ENCODE measurements around the gene MSMB. TPM values are rescaled to one million over a fixed set of nuclear protein-coding genes. Genes with fewer than 3 reads are reported as not detected.
A peak's percentile ranks its signal among the peaks of the same experiment; 100 is the strongest.

MSMB gene
- total and polyA plus RNA-seq, 2 experiments from 2014 or later = not detected

- Histone ChIP-seq H2AFZ (no peak overlapping the region), H3K4me1 (ENCODE audit: insufficient read depth) (peaks cover 72% of the 10 kb centered on the region), H3K9ac (no peak overlapping the region), H3K9me3 (ENCODE audit: low read depth) (no peaks in the 10 kb centered on the region), H3F3A (ENCODE audit: insufficient read depth) (peaks cover 60% of the 10 kb centered on the region), H3K27ac (0 out of 2 replicates have a peak overlapping the region, but pooled peaks have one; percentile 3), H3K36me3 (ENCODE audit: low read depth) (peaks cover 43% of the 10 kb centered on the region), H4K20me1 (ENCODE audit: insufficient read depth) (no peaks in the 10 kb centered on the region; the same call in 1 of the 2 replicates), H3K4me3 (no peak overlapping the region), H3K9me2 (ENCODE audit: insufficient read depth) (no peaks in the 10 kb centered on the region), H3K4me2 (ENCODE audit: unreplicated experiment) (peak overlapping the region; percentile 12), H3K79me2 (ENCODE audit: insufficient read depth) (peaks cover 95% of the 10 kb centered on the region), H3K27me3 (replicated peaks; ENCODE audit: insufficient read depth) (no peaks in the 10 kb centered on the region)
- in situ Hi-C loops (cut with MboI) = no loop called here
- no peak for DNase-seq
- WGBS, 2 experiments (ENCODE audit: low coverage in 1 of 2, low lambda C conversion rate in 2 of 2, missing lambda C conversion rate in 2 of 2) = 100% methylated on average over 1 of the region's 1 CpG
- no peak for TF ChIP-seq EZH2phosphoT487 (IDR thresholded peaks at IDR 0.05; ENCODE audit: insufficient read depth, low read depth)
- TF ChIP-seq EZH2 (IDR thresholded peaks at IDR 0.05; ENCODE audit: insufficient read depth, poor library complexity, severe bottlenecking) = no peak
These were observed 29.3 kb downstream of the MSMB start for GRCh38 chr10:46016811-46017210.

- H3K27me3 ChIP-seq (replicated peaks; ENCODE audit: insufficient read depth) = no peaks in the 10 kb centered on the region
- 0 out of 2 replicates have a peak overlapping the region, but pooled peaks have one; percentile 3 for H3K27ac ChIP-seq
- no peak for DNase-seq
- peaks cover 47% of the 10 kb centered on the region for H3K36me3 ChIP-seq (ENCODE audit: low read depth)
- H3K9me3 ChIP-seq (ENCODE audit: low read depth) = no peaks in the 10 kb centered on the region
- H3F3A ChIP-seq (ENCODE audit: insufficient read depth) = peaks cover 57% of the 10 kb centered on the region
- H3K79me2 ChIP-seq (ENCODE audit: insufficient read depth) = peaks cover 89% of the 10 kb centered on the region
- H3K9ac ChIP-seq = no peak overlapping the region
- peak overlapping the region; percentile 12 for H3K4me2 ChIP-seq (ENCODE audit: unreplicated experiment)
- H3K4me1 ChIP-seq (ENCODE audit: insufficient read depth) = peaks cover 65% of the 10 kb centered on the region
- H3K4me3 ChIP-seq = no peak overlapping the region
- 98 to 99% methylated on average over 5 of the region's 5 CpGs for WGBS, 2 experiments (ENCODE audit: low coverage in 1 of 2, low lambda C conversion rate in 2 of 2, missing lambda C conversion rate in 2 of 2)
- H3K9me2 ChIP-seq (ENCODE audit: insufficient read depth) = no peaks in the 10 kb centered on the region
- H2AFZ ChIP-seq = no peak overlapping the region
- TF ChIP-seq EZH2phosphoT487 (IDR thresholded peaks at IDR 0.05; ENCODE audit: insufficient read depth, low read depth) (no peak), EZH2 (IDR thresholded peaks at IDR 0.05; ENCODE audit: insufficient read depth, poor library complexity, severe bottlenecking) (no peak)
- in situ Hi-C loops (cut with MboI) = no loop called here
- H4K20me1 ChIP-seq (ENCODE audit: insufficient read depth) = no peaks in the 10 kb centered on the region; the same call in 1 of the 2 replicates
These were observed 29.9 kb downstream of the MSMB start for GRCh38 chr10:46016190-46016589.

- no peaks in the 10 kb centered on the region for H3K9me2 ChIP-seq (ENCODE audit: insufficient read depth)
- H3F3A ChIP-seq (ENCODE audit: insufficient read depth) = peaks cover 56% of the 10 kb centered on the region
- peaks cover 89% of the 10 kb centered on the region for H3K79me2 ChIP-seq (ENCODE audit: insufficient read depth)
- TF ChIP-seq EZH2 (IDR thresholded peaks at IDR 0.05; ENCODE audit: insufficient read depth, poor library complexity, severe bottlenecking) (no peak), EZH2phosphoT487 (IDR thresholded peaks at IDR 0.05; ENCODE audit: insufficient read depth, low read depth) (no peak)
- in situ Hi-C loops (cut with MboI) = no loop called here
- DNase-seq = no peak
- no peak overlapping the region for H3K4me2 ChIP-seq (ENCODE audit: unreplicated experiment)
- H3K4me1 ChIP-seq (ENCODE audit: insufficient read depth) = peaks cover 52% of the 10 kb centered on the region
- H3K36me3 ChIP-seq (ENCODE audit: low read depth) = peaks cover 60% of the 10 kb centered on the region
- no peaks in the 10 kb centered on the region for H4K20me1 ChIP-seq (ENCODE audit: insufficient read depth)
- 98% methylated on average over 5 of the region's 5 CpGs for WGBS, 2 experiments (ENCODE audit: low coverage in 1 of 2, low lambda C conversion rate in 2 of 2, missing lambda C conversion rate in 2 of 2)
- H3K4me3 ChIP-seq = no peak overlapping the region
- no peak overlapping the region for H3K9ac ChIP-seq
- H3K27ac ChIP-seq = no peak overlapping the region
- H3K27me3 ChIP-seq (replicated peaks; ENCODE audit: insufficient read depth) = no peaks in the 10 kb centered on the region
- H2AFZ ChIP-seq = no peak overlapping the region
- no peaks in the 10 kb centered on the region for H3K9me3 ChIP-seq (ENCODE audit: low read depth)
These were observed 31.2 kb downstream of the MSMB start for GRCh38 chr10:46014683-46015405.

GRCh38 chr10:46014206-46014605 is 31.9 kb downstream of the MSMB start:
- Histone ChIP-seq H3K27me3 (replicated peaks; ENCODE audit: insufficient read depth) (no peaks in the 10 kb centered on the region), H3K36me3 (ENCODE audit: low read depth) (peaks cover 65% of the 10 kb centered on the region), H3K79me2 (ENCODE audit: insufficient read depth) (peaks cover 89% of the 10 kb centered on the region), H3K4me3 (no peak overlapping the region), H4K20me1 (ENCODE audit: insufficient read depth) (no peaks in the 10 kb centered on the region), H3K9ac (no peak overlapping the region), H3K4me2 (ENCODE audit: unreplicated experiment) (no peak overlapping the region), H3F3A (ENCODE audit: insufficient read depth) (peaks cover 51% of the 10 kb centered on the region), H2AFZ (no peak overlapping the region), H3K9me3 (ENCODE audit: low read depth) (no peaks in the 10 kb centered on the region), H3K27ac (no peak overlapping the region), H3K4me1 (ENCODE audit: insufficient read depth) (peaks cover 46% of the 10 kb centered on the region), H3K9me2 (ENCODE audit: insufficient read depth) (no peaks in the 10 kb centered on the region)
- TF ChIP-seq EZH2phosphoT487 (IDR thresholded peaks at IDR 0.05; ENCODE audit: insufficient read depth, low read depth) (no peak), EZH2 (IDR thresholded peaks at IDR 0.05; ENCODE audit: insufficient read depth, poor library complexity, severe bottlenecking) (no peak)
- in situ Hi-C loops (cut with MboI) = no loop called here
- DNase-seq = no peak
- WGBS, 2 experiments (ENCODE audit: low coverage in 1 of 2, low lambda C conversion rate in 2 of 2, missing lambda C conversion rate in 2 of 2) = 96 to 97% methylated on average over 5 of the region's 5 CpGs

Data from GM23248 (cell line).